GM23248 (cell line): Measurements from ENCODE around the gene LRRC52. TPM values are rescaled to one million over a fixed set of nuclear protein-coding genes. Genes with fewer than 3 reads are reported as not detected.

ENCODE experiments used
- DNase-seq: peaks from one replicate; pipeline ENCODE4 v3.0.0-alpha.2; 2015
- H2AFZ ChIP-seq: fragments of 200-600 bp; sonication (generic); 2 replicates; pipeline ENCODE4 v1.6.1; 2016; ENCODE audit warnings: antibody characterized with exemption
- H3F3A ChIP-seq: fragments of 200-600 bp; sonication (generic); 2 replicates; pipeline ENCODE4 v1.6.1; 2016; ENCODE audit warnings: mild to moderate bottlenecking, antibody characterized with exemption, mixed run types; ENCODE audit not compliant: insufficient read depth
- H3K27ac ChIP-seq: fragments of 200-600 bp; sonication (generic); 2 replicates; pipeline ENCODE4 v1.5.1; 2016; ENCODE audit warnings: mild to moderate bottlenecking
- H3K27me3 ChIP-seq: fragments of 200-600 bp; sonication (generic); replicated peaks from 2 replicates; pipeline ENCODE4 v1.6.1; 2016; ENCODE audit warnings: mild to moderate bottlenecking; ENCODE audit not compliant: insufficient read depth
- H3K36me3 ChIP-seq: fragments of 200-600 bp; sonication (generic); 2 replicates; pipeline ENCODE4 v1.6.1; 2016; ENCODE audit warnings: low read depth, mild to moderate bottlenecking
- H3K4me1 ChIP-seq: fragments of 200-600 bp; sonication (generic); 2 replicates; pipeline ENCODE4 v1.6.1; 2016; ENCODE audit warnings: mild to moderate bottlenecking; ENCODE audit not compliant: insufficient read depth
- H3K4me2 ChIP-seq: fragments of 200-600 bp; sonication (generic); one replicate; pipeline ENCODE4 v1.6.1; 2016; ENCODE audit warnings: mild to moderate bottlenecking; ENCODE audit not compliant: unreplicated experiment
- H3K4me3 ChIP-seq: fragments of 200-600 bp; sonication (generic); 2 replicates; pipeline ENCODE4 v1.5.1; 2016; ENCODE audit warnings: mild to moderate bottlenecking
- H3K79me2 ChIP-seq: fragments of 200-600 bp; sonication (generic); 2 replicates; pipeline ENCODE4 v1.6.1; 2016; ENCODE audit warnings: mild to moderate bottlenecking; ENCODE audit not compliant: insufficient read depth
- H3K9ac ChIP-seq: fragments of 200-600 bp; sonication (generic); 2 replicates; pipeline ENCODE4 v1.6.1; 2016; ENCODE audit warnings: mild to moderate bottlenecking
- H3K9me2 ChIP-seq: fragments of 200-600 bp; sonication (generic); 2 replicates; pipeline ENCODE4 v1.6.1; 2016; ENCODE audit warnings: mixed run types, mild to moderate bottlenecking, moderate library complexity; ENCODE audit not compliant: insufficient read depth
- H3K9me3 ChIP-seq: fragments of 200-600 bp; sonication (generic); one replicate; pipeline ENCODE4 v1.6.1; 2017; ENCODE audit warnings: low read depth
- H4K20me1 ChIP-seq: fragments of 200-600 bp; sonication (generic); 2 replicates; pipeline ENCODE4 v1.6.0; 2016; ENCODE audit not compliant: insufficient read depth
- EZH2 ChIP-seq: fragments of 200-600 bp; sonication (generic); IDR thresholded peaks from 2 replicates; pipeline ENCODE4 v1.6.1; 2018; ENCODE audit warnings: antibody characterized with exemption, mild to moderate bottlenecking; ENCODE audit not compliant: insufficient read depth, poor library complexity, severe bottlenecking
- EZH2phosphoT487 ChIP-seq: fragments of 200-600 bp; sonication (generic); IDR thresholded peaks from 2 replicates; pipeline ENCODE4 v1.6.1; 2018; ENCODE audit warnings: antibody characterized with exemption, moderate library complexity, mild to moderate bottlenecking, low read depth; ENCODE audit not compliant: insufficient read depth
- WGBS, 2 experiments: methylation state at CpG; one replicate each; pipeline ENCODE4 v1.1.6; 2015 to 2017; ENCODE audit warnings: low lambda C conversion rate in 2 of 2, low coverage in 1 of 2; ENCODE audit errors: missing lambda C conversion rate in 2 of 2; 5-methylcytosine and 5-hydroxymethylcytosine counted together
- in situ Hi-C: fragments of 300-500 bp; cut with MboI; formaldehyde crosslinking; loops from 2 replicates; pipeline ENCODE4 v1.15.0; 2020
- polyA plus RNA-seq: library from polyadenylated mRNA; unstranded; fragments of >200 nt; fragmentation: Nextera tagmentation; extraction: Ambion mirVana; gene quantifications from 2 replicates; pipeline ENCODE4 v1.2.1, GENCODE V29; 2016
- total RNA-seq: library from RNA; depleted of rRNA; stranded (reverse); fragments of >200 nt; shearing (Covaris generic); gene quantifications from 2 replicates; pipeline ENCODE4 v1.2.3, GENCODE V29; 2014

Gene LRRC52
- total and polyA plus RNA-seq, 2 experiments from 2014 or later = not detected

GRCh38 chr1:165508291-165508690, 35.5 kb upstream of the LRRC52 start:
- Histone ChIP-seq H3K36me3 (no peaks in the 10 kb centered on the region), H3F3A (no peaks in the 10 kb centered on the region), H3K27me3 (no peaks in the 10 kb centered on the region; the same call in 1 of the 2 replicates), H2AFZ (no peak overlapping the region), H3K4me2 (no peak overlapping the region), H3K27ac (no peak overlapping the region), H3K79me2 (no peaks in the 10 kb centered on the region), H3K4me3 (no peak overlapping the region), H3K4me1 (no peaks in the 10 kb centered on the region), H3K9me3 (no peaks in the 10 kb centered on the region), H3K9me2 (no peaks in the 10 kb centered on the region), H4K20me1 (no peaks in the 10 kb centered on the region), H3K9ac (no peak overlapping the region)
- TF ChIP-seq EZH2phosphoT487 = no peak
- no peak for TF ChIP-seq EZH2
- DNase-seq = no peak
- 45 to 52% methylated on average over 3 of the region's 3 CpGs for WGBS, 2 experiments
- in situ Hi-C loops = no loop called here

- in situ Hi-C loops = no loop called here
- 29 to 33% methylated on average over 6 of the region's 6 CpGs for WGBS, 2 experiments
These were observed 31.0 kb upstream of the LRRC52 start for GRCh38 chr1:165512816-165513215.

GRCh38 chr1:165516469-165516868, 27.3 kb upstream of the LRRC52 start:
- TF ChIP-seq EZH2 (no peak), EZH2phosphoT487 (no peak)
- H2AFZ ChIP-seq = no peak overlapping the region
- H4K20me1 ChIP-seq = no peaks in the 10 kb centered on the region
- 69% methylated on average over 2 of the region's 2 CpGs; no CpG with 5 or more reads in 1 of the 2 experiments for WGBS, 2 experiments
- no peak overlapping the region for H3K27ac ChIP-seq
- no peak overlapping the region for H3K4me3 ChIP-seq
- H3K4me2 ChIP-seq = no peak overlapping the region
- no peak overlapping the region for H3K9ac ChIP-seq
- no peaks in the 10 kb centered on the region for H3K4me1 ChIP-seq
- H3F3A ChIP-seq = no peaks in the 10 kb centered on the region
- no peaks in the 10 kb centered on the region for H3K79me2 ChIP-seq
- no peaks in the 10 kb centered on the region for H3K9me2 ChIP-seq
- H3K36me3 ChIP-seq = no peaks in the 10 kb centered on the region
- no peak for DNase-seq
- H3K27me3 ChIP-seq = no peaks in the 10 kb centered on the region; the same call in 1 of the 2 replicates
- no peaks in the 10 kb centered on the region for H3K9me3 ChIP-seq
- in situ Hi-C loops = no loop called here

More at GRCh38 chr1:165512816-165513215, 31.0 kb upstream of the LRRC52 start:
- TF ChIP-seq EZH2phosphoT487 = no peak
- no peak for TF ChIP-seq EZH2
- no peaks in the 10 kb centered on the region for H4K20me1 ChIP-seq
- no peaks in the 10 kb centered on the region for H3F3A ChIP-seq
- H3K4me1 ChIP-seq = no peaks in the 10 kb centered on the region
- H2AFZ ChIP-seq = no peak overlapping the region
- H3K9me2 ChIP-seq = no peaks in the 10 kb centered on the region
- no peak for DNase-seq
- no peaks in the 10 kb centered on the region for H3K36me3 ChIP-seq
- no peak overlapping the region for H3K27ac ChIP-seq
- H3K9me3 ChIP-seq = no peaks in the 10 kb centered on the region
- H3K9ac ChIP-seq = no peak overlapping the region
- H3K79me2 ChIP-seq = no peaks in the 10 kb centered on the region
- no peak overlapping the region for H3K4me2 ChIP-seq
- no peaks in the 10 kb centered on the region; the same call in 1 of the 2 replicates for H3K27me3 ChIP-seq
- H3K4me3 ChIP-seq = no peak overlapping the region

GRCh38 chr1:165520646-165521045, 23.2 kb upstream of the LRRC52 start:
- no peaks in the 10 kb centered on the region for H4K20me1 ChIP-seq
- 43 to 51% methylated on average over 4 of the region's 4 CpGs for WGBS, 2 experiments
- H3K4me2 ChIP-seq = no peak overlapping the region
- in situ Hi-C loops = no loop called here
- H3K9me2 ChIP-seq = no peaks in the 10 kb centered on the region
- no peaks in the 10 kb centered on the region for H3K79me2 ChIP-seq
- TF ChIP-seq EZH2phosphoT487 (no peak), EZH2 (no peak)
- no peaks in the 10 kb centered on the region for H3K9me3 ChIP-seq
- peaks cover 2% of the 10 kb centered on the region; the same call in 1 of the 2 replicates for H3K27me3 ChIP-seq
- H3K36me3 ChIP-seq = no peaks in the 10 kb centered on the region
- H2AFZ ChIP-seq = no peak overlapping the region
- H3K4me1 ChIP-seq = no peaks in the 10 kb centered on the region
- H3K4me3 ChIP-seq = no peak overlapping the region
- no peak overlapping the region for H3K9ac ChIP-seq
- no peaks in the 10 kb centered on the region for H3F3A ChIP-seq
- no peak for DNase-seq
- no peak overlapping the region for H3K27ac ChIP-seq

- Histone ChIP-seq H3K27ac (no peak overlapping the region), H3K27me3 (peaks cover 5% of the 10 kb centered on the region; the same call in 1 of the 2 replicates), H3K4me2 (no peak overlapping the region), H3F3A (no peaks in the 10 kb centered on the region), H3K9me3 (no peaks in the 10 kb centered on the region), H3K4me3 (no peak overlapping the region), H3K4me1 (no peaks in the 10 kb centered on the region), H3K36me3 (no peaks in the 10 kb centered on the region), H3K79me2 (no peaks in the 10 kb centered on the region), H3K9me2 (no peaks in the 10 kb centered on the region), H4K20me1 (no peaks in the 10 kb centered on the region), H3K9ac (no peak overlapping the region), H2AFZ (no peak overlapping the region)
- 2 to 4% methylated on average over 5 of the region's 5 CpGs for WGBS, 2 experiments
- TF ChIP-seq EZH2phosphoT487 = no peak
- TF ChIP-seq EZH2 = no peak
- in situ Hi-C loops = no loop called here
- DNase-seq = no peak
These were observed 19.0 kb upstream of the LRRC52 start for GRCh38 chr1:165524639-165525285.
